GM21529 (cell line): ENCODE data around the gene DMRT2.

Experiments
- ATAC-seq: cut with Tn5 transposase; IDR thresholded peaks from one replicate; pipeline ENCODE4 v1.9.1; 2021; ENCODE audit not compliant: unreplicated experiment

Gene DMRT2

DNA sequence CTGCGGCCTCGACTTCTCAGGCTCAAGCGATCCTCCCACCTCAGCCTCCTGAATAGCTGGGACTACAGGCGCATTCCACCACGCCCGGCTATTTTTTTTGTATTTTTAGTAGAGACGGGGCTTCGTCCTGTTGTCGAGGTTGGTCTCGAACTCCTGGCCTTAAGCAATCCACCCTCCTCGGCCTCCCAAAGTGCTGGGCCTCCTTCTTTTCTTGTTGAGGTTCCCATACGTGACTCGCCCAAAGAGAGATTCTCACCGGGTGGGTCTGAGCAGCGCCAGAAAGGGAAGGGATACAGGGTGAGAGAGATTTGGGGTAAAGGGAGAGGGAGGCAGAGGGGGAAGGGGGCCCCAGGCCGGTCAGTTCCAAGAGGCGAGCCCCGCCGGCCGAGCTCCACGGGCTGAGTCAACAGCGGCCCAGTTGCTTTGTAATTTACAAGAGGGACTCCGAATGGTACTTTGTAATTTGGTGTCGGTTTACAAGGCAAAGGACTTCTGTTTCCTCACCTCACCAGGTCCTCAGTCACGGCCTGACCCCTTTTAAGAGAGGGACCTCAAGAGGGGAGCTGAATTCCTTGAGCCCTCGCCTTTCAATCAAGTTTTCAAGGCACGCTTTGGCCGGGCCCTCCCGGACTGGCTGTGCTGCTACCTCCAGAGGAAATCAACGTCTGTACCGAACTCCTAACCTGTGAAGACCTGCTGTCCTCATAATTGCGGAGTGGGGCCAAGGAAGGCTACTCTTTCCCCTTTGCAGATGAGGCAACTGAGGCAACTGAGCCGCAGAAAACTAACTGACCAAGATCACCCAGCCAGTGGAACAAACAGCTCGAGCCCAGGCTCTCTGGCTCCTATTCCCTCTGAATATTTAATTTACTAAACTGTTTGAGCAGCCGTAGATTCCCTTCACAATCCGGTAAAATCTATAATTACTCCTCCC lies 3.3 kb upstream of the DMRT2 start:
- ATAC-seq = no peak

DNA sequence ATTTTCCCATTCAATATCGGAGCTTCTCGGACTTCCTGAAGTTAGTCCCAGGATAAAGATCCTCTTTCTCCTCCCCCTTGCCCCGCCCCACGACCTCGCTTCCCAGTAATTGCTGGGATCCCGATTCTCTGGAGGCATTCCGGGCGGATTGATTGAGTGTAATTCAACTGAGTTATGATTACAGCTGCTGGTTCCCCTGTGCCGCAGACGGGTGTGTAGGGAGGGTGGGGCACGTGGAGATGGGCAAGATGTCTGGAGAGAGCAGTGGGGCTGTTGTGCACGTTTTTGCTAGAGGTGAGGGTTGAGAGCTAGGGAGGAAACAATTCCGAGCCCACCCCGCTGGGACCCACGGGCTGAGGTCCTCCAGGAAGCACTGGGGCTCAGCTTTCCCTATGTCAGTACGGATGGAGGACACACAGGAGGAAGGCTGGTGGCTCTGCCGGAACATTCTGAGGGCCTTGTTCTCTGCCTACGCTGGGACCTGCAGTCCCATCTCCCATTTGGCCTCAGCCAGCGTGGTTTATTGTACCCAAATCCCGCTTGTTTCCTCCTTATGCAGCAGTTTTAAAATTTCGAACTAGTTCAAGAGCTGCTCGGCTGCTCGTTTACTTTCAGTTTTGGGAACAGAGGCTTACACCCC lies 2.4 kb upstream of the DMRT2 start:
- no peak for ATAC-seq

DNA sequence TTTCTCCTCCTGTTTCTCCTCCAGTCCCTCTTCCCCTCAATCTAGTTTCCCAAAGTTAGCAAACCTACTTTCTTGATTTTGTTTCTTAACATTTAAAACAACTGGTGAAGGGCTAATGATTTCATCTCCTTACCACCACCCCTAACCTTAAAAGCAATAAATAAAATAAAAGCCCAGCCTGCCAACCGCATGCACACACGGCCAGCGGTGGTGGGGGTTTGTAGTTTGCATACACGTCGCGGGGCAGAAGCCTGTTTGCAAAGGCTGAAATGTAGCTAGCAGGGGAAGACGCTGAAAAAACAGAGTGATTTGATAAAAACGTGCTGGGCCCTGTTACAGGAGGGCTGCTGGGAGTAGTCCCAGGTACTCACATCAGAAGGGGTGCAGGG lies 1.9 kb upstream of the DMRT2 start:
- no peak for ATAC-seq

DNA sequence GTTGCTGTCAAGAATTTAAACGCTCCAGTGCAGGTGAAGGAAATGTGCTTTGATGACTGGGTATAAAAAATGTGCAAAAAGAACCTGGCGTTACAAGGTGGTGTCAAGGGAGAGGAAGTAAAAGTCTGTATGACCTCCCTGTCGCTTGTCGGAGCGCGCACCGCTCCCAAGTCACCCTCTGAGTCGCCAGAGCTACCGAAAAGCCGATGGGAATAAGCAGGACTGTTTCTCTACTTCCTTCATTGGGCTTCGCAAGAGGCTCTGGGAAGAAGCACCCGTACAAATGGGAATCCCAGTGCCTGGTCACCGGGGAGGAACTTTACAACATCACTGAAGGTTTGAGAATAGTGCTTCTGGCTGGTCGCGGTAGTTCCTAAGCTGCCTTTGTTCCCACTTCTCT lies 1.3 kb upstream of the DMRT2 start:
- no peak for ATAC-seq

DNA sequence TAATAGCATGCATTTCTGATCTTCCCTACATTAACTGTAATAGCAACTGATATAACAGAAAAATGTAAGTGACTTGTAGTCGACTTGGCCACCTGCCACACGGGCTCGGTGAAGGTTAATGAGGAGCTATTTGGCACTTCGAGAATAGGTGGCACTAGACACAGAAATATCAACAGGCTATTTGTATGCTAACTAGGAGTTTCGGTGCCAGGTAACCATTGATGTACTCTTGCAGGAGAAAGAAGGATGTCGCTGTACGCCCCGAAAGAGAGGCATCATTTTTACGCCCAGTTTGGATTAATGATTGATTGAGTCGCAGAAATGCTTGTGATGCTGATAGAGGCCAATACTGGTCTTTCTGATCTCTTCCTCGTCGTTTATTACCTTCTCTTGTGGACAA lies 516 bp upstream of the DMRT2 start:
- no peak for ATAC-seq

DNA sequence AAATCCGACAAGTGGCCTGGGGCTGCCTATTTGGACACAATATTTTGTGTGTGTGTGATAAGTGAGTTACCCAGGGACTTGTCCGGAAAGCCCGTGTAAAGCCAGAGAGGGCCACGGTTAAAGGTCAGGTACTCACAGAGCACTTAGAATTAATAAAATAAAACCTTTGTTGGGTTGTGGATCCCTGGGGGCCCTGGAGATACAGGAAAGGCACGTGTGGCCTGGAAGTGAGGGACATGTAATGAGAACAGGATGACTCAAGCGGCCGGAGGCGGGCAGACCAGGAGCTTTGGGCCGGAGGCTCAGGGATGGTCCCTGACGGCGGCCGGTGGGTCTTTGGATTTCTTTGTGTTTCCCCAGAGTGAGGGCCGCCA lies 1.0 kb downstream of the DMRT2 start:
- no peak for ATAC-seq

DNA sequence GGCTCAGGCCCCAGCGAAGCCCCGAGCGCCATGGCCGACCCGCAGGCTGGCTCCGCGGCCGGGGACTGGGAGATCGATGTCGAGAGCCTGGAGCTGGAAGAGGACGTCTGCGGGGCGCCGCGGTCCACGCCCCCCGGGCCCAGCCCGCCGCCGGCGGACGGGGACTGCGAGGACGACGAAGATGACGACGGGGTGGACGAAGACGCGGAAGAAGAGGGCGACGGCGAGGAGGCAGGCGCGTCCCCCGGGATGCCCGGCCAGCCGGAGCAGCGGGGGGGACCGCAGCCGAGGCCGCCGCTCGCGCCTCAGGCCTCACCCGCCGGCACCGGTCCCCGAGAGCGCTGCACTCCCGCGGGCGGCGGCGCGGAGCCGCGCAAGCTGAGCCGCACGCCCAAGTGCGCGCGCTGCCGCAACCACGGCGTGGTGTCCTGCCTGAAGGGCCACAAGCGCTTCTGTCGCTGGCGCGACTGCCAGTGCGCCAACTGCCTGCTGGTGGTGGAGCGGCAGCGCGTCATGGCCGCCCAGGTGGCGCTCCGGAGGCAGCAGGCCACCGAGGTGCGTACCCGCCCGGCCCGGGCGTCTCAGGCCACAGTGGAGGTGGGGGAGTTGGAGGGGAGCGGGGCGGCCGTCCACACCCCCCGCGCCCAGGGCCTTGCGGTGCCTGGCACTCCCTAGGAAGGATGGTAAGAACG lies 1.6 kb downstream of the DMRT2 start:
- ATAC-seq = no peak

DNA sequence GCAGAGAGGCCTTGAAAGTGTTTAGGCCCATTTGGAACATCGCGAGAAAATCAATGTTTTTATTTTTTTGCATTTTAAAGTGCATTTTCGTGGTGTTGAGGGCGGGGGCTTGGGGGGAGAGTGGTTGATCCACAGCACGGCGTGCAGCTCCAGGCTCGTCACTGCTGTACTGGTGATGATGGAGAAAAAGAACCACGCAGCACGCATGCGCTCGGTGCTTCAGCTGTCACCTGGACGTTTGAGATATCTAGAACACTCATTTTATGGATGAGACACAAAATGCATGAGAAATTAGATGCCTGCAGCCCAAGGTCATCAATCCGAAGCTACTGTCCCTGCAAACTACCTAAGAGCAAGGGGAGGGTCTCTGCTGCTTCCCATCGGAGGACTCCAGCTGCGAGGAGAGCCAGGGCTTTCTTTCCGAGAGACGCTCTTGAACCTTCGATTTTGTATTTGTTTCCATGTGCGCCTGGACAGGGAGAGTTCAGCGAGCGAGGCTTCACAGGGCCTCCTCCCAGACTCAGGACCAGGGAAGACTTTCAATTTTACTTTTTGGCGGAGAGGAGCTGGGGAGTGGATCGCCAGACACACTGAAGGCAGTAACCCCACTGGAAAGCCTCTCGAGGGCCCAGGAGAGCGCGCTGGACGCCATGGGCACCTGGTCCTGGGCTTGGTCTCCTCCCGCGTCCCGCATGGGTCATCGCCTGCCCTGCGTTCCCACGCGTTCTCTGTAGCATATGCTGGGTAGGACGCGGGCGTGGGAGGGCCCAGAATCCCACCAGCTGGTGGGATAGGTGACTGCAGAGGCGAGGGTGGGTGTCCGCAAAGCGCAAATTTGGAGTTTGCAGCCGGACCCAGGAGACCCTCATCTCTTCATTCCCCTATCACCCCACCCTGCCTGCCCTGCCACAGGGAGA lies 2.5 kb downstream of the DMRT2 start:
- no peak for ATAC-seq

DNA sequence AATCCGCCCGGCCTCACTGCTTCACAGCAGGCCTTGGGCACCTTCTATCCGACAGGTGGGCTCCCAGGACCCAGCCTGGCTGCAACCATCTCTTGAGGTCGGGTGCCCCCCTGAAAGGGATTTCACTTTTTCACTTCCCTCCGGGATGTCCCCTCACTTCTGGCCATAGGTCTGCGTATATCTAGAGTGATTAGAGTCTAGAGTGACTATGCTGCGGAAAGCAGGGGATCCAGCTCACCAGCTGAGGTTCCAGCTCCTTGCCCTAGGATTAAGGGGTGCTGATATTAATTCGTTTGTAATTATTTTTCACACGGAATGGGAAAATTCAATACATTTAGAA lies 3.1 kb downstream of the DMRT2 start:
- no peak for ATAC-seq

DNA sequence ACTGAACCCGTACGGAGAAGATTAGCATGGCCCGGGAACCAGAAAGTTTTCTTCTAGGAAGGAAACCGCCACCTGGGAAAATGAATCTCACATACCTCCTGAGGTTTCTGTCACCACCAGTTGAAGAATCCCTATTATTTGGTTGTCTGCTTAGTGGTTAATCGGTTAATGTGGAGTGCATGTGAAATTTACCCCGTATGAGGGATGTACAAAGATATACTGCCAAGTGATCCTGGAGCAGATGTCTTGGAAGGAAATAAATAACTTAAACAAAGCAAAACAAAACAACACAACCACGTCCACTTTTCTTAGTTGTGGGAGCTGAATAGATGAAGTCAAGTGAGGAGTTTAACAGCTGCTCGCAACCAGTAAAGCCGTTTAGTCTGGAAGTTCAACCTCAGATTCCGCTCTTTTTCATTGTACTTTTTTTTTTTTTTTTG lies 3.8 kb downstream of the DMRT2 start:
- no peak for ATAC-seq

DNA sequence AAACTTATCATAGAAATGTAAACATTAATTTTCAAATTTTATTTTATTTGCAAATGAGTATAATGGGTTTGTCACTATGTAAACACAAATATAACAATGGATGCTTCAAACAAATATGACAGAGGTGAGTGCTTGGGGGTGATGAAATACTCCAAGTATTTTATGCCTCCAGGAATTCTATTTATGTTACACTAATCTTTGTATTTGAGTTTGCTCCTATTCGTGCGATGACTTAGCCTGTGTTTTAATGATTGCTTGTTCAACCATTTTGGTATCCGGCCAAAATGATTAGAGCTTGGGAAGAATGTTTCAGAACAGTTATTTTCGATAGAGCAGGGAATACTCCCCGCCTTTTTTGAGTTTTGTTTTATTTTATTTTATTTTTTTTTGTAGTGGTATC lies 5.0 kb downstream of the DMRT2 start:
- no peak for ATAC-seq

DNA sequence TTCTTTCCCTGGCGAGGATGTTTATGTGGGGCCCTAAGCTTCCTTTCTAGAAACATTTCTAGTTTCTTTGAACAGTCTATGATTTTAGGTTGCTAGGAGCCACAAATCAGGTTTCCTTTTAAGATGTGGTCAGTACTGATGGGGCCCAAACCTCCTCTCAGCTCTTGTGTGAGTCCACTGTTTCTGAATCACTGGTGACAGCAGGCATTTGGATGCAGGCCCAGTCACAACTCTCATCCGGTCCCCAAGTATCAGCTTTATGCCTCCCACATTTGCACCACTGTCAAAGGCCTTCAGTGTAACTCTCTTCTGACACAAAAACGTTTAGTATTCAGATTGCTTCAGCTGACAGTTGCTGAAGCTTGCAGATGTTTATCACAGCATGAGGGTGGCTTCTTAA lies 7.8 kb downstream of the DMRT2 start:
- ATAC-seq = no peak

DNA sequence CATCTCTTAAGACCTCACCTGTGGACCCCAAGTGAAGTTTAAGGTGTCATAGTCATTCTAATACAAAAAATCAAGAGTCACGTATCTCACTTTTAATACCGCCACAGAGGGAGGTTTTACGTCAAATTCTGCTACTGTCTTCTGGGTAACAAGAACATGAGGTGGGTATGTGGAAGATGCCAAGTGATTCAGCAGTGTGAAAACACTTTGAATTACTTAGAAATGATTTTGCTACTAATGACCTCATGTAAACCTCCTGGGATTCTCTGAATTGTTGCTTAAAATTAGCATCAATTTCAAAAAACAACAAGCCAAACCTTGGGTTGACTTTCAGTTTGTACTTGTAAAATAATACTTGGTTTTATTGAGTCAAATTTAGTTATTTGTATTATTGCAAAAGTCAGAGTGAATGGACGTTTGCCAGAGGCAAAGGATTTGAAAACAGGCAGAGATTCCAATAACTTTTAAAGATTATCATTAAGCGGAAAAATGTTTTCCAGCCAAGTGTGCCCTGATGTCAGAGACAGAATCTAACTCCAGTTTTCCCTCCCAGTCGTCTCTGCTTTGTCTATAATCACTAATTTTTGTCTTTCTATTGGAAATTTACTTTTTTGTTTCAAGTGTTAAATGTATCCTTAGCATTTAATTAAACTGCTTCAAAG lies 8.8 kb downstream of the DMRT2 start:
- no peak for ATAC-seq

DNA sequence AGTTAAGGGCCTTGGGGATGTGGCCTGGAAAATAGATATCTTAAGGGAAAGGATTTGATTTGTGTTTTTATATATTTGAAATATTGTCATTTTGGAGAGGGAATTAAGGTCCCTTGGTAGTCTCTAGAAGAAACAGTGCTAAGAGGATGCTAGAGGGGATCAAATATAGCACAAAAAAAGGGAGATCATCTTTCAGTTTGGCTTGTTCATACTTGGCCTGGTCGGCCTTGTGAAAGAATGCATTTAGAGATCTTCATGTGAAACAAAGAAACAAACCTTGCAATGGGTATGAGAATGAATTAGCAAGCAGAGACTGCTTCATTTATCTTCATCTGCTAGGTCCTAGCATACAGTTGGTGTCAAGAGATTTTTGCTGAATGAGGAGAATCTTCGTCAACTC lies 15.0 kb downstream of the DMRT2 start:
- ATAC-seq = no peak

DNA sequence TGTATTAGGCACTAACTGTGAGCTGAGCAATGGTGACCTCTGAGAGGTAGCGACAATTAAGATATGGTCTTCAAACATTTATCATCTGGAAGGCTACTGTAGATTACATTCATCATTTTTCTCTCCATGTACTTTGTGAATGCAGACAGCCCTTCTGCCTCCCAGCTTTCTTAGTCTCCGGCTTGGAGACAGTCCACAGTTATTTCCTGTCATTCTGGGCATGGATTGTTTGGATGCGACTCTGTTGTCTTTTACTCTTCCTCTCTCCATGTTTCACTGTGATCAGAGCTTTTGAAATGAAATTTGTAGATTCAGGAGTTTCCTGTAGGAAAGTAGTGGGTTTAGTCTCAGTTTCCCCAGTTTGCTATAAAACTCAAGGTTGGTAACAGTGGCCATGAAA lies 20.5 kb downstream of the DMRT2 start:
- ATAC-seq = no peak

DNA sequence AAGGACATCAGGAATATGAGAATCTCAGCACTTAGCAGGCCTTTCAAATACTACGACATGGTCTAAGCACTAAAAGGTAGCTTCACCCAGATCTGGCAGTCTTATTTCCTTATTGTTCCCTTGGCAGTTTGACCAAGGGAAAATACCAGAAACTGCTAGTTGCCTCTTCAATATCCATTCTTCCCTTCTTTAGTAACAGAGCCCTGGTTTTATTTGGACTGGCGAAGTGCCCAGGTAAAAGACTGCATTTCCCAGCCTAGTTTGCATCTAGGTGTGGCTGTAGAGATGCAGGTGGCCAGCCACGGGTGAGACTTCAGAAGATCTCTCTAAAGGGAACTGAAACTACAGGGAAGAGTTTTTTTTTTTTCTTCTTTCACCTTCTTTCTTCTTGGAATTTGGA lies 21.6 kb downstream of the DMRT2 start:
- ATAC-seq = no peak

DNA sequence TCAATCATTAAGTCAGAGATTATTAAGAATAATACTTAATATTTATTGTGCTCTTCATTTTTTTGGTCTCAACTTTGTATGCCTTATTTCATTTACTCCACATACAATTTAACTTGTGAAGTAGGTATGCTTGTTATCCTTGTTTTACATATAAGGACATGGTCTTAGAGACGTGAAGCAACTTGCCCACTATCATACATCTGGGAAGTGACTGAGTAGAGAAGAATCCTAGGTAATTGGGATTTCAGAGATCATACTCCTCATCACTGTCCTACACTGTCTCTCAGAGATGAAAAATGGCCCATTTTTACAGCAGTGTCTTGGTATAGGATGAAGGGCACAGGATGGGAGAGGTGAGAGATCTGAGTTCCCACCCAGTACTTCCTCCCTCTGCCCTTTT lies 23.3 kb downstream of the DMRT2 start:
- ATAC-seq = no peak

DNA sequence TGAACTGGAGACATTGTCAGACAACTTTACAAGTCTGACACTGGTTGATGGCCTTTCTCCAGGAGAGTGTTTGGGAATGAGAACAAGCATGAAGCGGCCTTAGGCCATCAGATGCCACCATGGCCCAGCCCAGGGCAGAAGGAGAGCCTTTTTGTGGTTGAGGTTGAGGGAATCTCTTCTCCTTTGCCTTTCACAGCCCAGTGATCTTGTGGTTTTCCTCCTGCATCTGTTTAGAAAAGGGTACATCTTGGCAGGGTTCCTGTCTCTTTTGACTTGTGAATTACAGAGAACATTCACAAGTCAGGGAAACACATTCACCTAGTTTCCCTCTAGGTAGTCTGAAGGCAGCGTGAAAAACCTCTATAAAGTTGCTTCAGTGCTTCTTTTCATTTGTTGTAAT lies 27.5 kb downstream of the DMRT2 start:
- ATAC-seq = no peak

DNA sequence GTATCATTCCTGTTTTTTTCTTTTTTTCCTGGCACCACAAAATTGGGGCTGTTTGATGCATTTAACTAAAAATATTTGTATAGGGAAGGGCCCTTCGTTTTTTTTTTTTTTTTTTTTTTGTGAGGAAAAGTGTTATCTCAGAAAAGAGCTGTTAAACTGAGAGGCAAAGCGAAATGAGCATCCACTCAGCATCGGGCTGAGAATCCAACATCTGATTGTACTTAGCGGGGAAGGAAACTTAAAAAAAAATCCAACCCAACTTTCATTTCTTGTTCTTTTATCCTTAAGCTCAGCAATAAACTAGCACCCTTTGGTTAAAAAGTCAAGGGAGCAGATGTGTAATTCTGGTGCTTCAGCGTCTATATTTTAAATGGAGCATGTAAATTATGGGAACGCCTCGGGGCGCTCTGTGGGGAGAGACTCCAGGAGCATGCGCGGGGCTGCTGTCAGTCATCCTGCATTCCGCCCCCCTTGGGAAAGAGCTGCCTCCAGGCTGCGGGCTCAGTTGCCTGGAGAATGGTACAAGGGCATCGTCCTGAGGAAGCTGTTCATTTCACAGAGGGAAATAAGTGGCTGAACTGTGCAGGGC lies 33.3 kb downstream of the DMRT2 start:
- no peak for ATAC-seq

DNA sequence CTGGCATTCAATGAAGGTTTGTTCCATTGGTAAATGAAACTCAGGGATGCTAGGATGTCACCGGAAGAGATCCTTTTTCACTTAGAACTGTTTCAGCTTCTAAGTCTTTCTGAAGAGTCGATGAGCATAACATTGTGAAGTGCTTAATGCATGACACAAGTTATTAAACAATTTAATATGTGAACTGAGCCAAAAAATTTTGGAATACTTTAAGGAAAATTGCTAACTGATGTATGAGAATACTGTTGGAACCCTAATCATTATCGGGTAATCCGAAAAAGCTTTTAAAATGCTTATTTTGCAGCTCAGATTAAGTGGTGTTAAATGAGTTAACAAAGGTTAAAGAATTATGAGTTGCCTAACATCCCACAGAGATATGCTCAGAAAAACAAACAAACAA lies 34.9 kb downstream of the DMRT2 start:
- no peak for ATAC-seq
